Hippocampal formation (tissue), 2 donors: ENCODE data around the gene PLXDC2.
"Not testable (repeated sequence)": the region's sequence is repeated elsewhere in the genome, so short reads cannot be mapped to it uniquely, and the experiment has no call there.

Experiments used
- DNase-seq, 2 donors: peaks; one replicate each; lab custom pipeline; 2025; lab: John Stamatoyannopoulos, UW

Gene PLXDC2

GRCh38 chr10:20200758-20201157 is 384.5 kb downstream of the PLXDC2 start:
- DNase-seq, result no peak

DNA sequence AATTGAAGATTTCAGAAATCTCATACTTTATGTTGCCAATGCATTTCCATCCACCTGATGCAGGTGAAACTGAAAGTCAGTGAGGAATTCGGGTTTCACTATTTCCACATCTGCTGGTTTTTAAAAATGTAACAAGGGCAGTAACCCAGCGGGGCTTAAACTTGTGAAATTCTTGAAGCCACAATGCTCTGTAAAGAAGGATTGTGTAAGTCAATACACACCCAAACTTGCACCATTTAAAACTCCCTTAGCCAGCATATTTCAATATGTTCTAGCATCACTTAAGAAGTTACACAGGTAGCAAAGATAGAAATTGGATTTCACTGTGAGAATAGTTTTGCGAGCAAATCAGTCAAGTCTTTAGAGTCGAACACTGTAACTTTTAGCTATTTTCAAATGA is 386.1 kb downstream of the PLXDC2 start:
- DNase-seq, result no peak

GRCh38 chr10:20207653-20208052 is 391.4 kb downstream of the PLXDC2 start:
- no peak for DNase-seq

- not testable (repeated sequence) for DNase-seq
Measured at GRCh38 chr10:20209098-20209497, 392.9 kb downstream of the PLXDC2 start.

- no peak for DNase-seq
Measured at GRCh38 chr10:20215547-20216152, 399.4 kb downstream of the PLXDC2 start.

- no peak for DNase-seq
Measured at GRCh38 chr10:20221356-20221755, 405.1 kb downstream of the PLXDC2 start.

GRCh38 chr10:20228729-20229128 is 412.5 kb downstream of the PLXDC2 start:
- no peak for DNase-seq

- DNase-seq, result no peak
Measured at GRCh38 chr10:20232079-20232705, 416.0 kb downstream of the PLXDC2 start.

DNA sequence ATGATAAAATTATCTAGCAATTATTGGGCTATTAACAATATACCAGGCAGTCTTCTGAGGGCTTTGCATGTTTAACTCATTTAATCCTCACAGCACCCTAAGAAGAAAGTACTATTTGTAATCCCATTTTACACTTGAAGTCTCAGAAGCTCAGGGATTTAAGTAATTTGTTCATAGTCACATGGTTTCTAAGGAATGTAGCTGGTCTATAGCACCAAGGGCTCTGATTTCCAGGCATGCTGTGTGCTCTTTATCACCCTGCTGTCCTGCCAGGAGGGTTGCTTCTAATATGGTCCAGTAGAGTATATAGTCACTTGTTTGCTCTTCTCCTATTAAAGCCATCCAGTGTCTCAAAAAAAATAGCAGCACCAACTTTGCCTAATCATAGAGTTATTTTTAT is 417.2 kb downstream of the PLXDC2 start:
- DNase-seq, result no peak

DNA sequence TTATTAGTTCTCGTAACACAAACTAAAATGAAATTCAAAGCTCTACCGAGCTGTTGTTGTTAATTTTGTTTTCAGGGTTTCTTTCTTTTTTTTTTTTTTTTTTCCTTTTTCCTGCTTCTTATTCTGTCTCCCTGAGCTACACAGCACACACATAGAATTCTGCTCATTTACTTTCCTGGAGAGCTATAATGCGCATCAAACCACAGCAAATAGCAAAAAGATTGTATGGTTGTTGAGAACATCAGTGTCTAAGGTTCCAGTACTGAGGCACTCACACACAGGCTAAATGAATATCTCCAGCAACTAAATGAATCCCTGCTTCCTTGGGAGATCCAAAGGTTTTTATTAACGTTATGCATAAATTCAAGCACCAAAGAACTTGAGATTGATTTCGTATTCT is 418.3 kb downstream of the PLXDC2 start:
- DNase-seq, result no peak

DNA sequence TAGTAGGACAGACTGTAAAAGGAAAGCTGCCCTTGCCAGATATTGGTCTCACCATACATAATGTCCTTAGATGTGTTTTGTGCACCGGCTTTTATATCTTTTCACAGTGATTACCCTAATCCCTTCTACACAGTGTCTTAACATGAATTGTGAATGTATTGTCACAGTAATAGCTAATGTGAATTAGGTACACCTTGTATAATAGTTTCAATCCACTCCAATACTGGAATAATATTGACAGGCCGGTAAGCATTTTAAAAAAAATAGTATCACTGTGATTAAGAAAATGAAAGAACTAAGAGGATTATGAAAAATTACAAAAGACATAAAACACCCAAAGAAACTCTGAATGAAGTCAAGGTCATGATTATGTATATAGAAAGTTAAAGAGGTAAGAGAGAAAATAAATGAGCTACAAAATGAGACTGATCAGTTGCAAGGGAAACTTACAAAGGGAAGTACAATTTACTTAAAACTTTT is 420.9 kb downstream of the PLXDC2 start:
- DNase-seq, result no peak

DNA sequence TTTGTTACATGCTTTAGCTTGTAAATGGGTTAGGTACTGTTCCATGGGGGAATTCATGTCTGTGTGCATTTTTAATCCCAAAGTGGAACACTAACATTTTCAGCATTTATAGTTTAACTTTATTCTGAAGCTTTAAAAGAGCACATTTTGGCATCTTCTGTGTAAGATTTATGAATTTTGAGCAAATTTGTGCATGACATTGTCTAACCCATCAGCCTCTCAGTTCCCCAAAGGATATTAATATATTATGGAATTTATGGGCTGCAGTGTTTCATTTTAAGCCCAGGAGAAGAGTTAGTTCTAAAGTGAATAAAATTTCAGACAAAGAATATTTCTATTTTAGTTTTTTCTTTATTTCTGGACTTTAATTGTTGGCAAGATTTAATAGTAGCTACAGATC is 421.4 kb downstream of the PLXDC2 start:
- DNase-seq, result no peak

GRCh38 chr10:20240643-20241042 is 424.4 kb downstream of the PLXDC2 start:
- DNase-seq, result no peak

GRCh38 chr10:20247454-20247853 is 431.2 kb downstream of the PLXDC2 start:
- DNase-seq, result no peak

- DNase-seq, result no peak
Measured at GRCh38 chr10:20247891-20248708, 431.9 kb downstream of the PLXDC2 start.

DNA sequence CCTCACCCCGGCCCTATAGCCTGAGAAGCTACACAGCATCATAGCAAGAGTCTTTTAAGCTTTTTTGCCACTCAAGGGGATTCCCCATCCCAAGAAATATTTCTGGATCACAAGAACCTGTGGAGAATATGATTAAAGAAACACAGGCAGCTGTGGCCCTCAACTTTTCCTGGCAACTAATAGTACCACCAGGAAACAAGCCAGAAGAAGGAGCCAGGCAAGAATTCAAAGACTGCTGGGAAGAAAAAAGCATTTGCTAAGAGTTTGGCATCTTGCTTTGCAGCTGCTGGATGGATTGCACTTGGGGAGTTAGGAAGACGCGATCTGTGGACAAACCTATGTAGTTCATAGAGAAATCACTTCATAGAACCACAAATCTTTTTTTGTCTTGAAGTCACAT is 437.8 kb downstream of the PLXDC2 start:
- peak in 1 of 2 donors; percentile 32 for DNase-seq

GRCh38 chr10:20254497-20254896 is 438.3 kb downstream of the PLXDC2 start:
- DNase-seq, result no peak

DNA sequence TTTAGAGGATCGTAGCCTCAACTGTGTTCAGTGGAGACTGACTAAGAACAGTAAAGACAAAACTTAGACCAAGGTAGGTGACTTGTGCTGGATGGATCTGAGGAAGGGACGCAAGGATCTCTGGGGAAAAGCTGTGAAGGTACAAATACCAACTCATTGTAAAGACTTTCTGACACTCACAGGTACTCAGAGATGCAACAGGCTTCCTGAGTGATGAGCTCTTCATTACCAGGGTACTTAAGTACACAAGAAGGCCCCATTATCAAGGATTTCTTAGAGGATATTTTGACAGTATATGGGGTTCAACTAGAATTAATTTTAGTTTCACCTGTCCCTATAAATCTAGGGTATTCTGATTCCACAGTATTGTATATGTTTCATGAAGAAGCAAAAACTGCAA is 440.7 kb downstream of the PLXDC2 start:
- no peak for DNase-seq

GRCh38 chr10:20257422-20257821 is 441.2 kb downstream of the PLXDC2 start:
- DNase-seq, result no peak

DNA sequence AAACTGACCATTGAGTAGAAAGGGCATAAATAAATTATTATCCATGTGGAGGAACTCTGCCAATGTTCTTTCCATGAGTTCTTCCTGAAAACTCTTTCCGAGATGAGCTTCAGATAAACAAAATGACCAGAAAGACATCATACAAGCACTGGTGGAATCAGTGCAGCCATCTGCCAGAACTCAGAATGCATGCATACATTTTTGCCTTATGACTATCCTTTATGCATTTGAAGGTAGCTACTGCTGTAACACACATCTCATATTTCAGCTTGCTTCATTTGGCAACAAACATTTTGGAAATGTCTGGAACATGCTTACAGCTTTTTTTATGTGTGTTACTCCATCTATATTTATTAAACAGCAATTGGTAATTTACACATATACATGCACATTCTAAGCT is 448.9 kb downstream of the PLXDC2 start:
- DNase-seq, result no peak

DNA sequence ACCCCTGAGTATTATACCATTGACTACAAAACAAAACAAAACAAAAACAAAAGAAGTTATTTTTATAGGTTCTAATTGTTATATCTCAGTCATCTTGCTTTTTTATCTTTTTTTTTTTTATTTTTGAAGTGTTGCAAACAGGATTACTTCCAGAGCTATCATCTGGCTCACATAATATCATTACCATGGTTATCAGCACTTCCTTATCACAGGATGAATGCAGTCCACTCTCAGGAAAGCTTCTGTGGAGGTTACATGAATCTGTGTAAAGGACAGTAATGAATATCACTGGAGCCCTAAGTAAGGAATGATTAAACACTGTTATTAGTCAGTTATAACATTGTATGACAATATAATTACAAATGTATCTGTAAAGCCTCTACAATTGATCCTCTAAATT is 451.5 kb downstream of the PLXDC2 start:
- DNase-seq, result no peak

DNA sequence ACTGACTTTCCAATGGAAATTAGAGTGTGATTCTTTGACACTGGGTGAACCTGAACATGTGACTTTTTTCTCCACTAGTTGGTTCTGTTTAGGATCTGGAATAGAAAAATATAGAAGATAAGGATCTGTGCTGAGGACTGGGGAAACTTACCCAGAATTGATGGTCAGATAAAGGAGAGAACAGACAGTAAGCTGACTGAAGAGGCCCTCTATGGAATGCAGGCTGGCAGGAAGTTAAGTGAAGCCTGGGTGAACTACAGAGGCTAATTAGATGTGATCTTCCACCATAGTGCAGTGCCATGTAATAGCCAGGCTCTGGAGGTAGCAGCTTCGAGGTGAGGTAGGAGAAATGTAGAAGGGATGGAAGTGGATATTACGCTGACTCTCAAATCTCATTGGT is 455.3 kb downstream of the PLXDC2 start:
- no peak for DNase-seq

DNA sequence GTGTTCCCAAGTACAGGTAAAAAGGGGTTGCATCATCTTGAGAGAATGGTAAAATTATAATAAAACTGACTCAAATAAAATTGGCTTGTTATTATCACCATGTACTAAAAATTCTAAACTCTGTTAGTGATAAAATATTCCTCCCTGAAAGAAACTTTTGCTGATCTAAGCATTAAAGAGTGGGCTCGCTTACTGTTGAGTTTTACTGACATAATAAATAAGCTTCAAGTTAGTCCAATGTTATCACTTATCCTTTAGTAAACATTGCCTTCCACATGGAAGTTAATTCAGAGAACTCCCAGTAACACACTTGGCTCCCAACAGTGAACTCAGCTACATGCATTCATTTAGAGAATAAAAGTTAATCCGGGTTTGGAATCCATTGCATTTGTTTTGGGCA is 456.4 kb downstream of the PLXDC2 start:
- DNase-seq, result no peak
